ENCODE data around the gene PHACTR1.

- TF ChIP-seq CTCF (IDR thresholded peaks at IDR 0.05; ENCODE audit: insufficient read depth, low read length) (no peak), POLR2AphosphoS5 (IDR thresholded peaks at IDR 0.05; ENCODE audit: low read depth) (no peak)
Measured at GRCh38 chr6:13275435-13275989, 558.9 kb downstream of the PHACTR1 start.
